ENCODE measurements around the gene SYNPO.
A peak's percentile ranks its signal among the peaks of the same experiment; 100 is the strongest.

Gene SYNPO

DNA sequence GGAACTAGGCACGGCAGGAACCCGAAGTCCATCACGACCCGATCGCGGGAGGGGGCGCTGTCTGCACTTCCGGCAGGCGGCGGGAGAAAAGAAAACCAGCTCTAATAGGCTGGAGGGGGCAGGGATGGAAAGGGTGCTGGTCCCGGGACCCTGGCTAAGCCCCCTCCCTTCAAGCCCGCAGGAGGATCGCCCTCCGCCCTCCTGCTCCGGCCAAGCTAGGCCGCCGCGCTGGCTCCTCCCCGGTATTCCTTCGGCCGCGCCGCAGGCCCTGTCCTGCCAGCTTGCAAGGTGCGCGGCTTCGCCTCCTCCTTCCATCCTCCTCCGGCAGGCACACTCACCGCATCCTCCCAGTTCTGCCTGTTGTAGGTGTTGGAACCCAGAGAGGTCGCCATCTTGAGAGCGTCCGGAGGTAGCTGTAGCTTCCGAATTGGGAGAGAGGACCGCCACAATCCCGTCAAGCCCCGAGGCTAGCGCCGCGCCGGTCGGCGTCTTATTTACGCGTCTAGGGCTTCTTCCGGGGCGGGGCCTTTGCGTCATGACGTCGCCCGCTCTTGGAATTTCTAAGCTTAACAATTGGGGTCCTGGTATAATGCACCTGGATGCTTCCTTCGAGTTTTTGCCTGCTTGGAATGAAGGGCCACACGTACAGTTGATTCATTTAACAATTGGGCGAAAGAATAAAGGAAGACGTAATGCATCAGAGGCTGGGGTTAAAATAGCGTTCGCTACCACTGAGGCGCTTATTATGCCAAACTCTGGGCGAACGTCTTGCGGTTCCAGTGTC lies 60.3 kb downstream of the SYNPO start, which contains the start of gene RBM22:
RBM22 (minus strand) TSS at position 469 of the 784 bp plus-strand sequence; CDS start at position 392, 77 bp downstream.
- DNase-seq: peak; percentile 90

DNA sequence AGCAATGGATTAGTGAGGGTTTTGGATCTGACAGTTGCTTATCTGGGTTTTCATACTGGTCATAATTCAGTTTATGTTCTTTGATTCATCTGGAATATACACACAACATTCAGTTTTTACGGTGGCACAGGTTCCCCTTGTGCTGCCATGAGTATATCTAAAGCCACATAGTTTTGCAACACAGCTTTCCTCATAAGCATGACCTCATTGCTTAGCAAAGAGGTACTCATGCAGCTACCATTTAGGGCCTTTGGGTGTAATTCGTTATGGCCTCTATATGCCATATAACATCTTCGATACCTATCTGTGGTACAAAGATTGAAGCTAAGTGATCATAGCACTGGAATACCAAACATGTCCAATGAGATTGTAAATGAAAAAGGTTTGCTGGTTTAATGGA lies 63.3 kb downstream of the SYNPO start:
- DNase-seq: no peak

DNA sequence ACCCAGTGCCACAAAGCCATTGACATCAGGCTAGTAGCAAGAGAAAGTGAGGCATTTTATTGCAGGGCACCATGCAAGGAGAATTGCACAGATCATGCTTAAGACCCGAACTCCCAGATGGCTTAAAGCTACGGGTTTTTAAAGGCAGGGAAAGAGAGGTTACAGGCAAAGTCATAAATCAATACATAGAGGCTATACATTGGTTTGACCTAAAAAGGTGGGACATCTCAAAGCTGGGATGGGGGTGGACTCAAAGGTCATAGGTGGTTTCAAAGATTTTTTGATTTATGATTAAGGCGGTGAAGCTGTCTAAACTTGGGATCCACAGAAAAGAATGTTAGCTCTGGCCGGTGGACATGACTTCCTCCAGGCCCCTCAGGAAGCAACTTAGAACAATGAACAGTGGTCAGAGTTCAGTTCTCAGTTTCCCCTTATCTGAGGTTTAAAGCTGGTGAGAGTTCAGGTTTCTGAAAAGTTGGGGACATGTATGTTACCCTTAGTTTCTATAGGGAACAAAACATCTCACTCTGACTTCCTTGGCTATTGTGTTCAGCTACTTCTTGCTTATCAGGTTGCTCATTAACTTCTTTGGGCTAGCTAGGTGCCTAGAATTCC lies 66.4 kb downstream of the SYNPO start:
- DNase-seq: no peak

Measured in stimulated activated CD4-positive, alpha-beta T cell treated with anti-CD3 and anti-CD28 coated beads, Interleukin-1b, Interleukin-23, amount 100 ng/mL, for 48 hours (primary cell).